ENCODE results near the gene SPEG. TPM values are rescaled to one million over a fixed set of nuclear protein-coding genes. Genes with fewer than 3 reads are reported as not detected.

SPEG gene
- polyA plus RNA-seq, 2 of the 4 experiments (the other 2 are of a cell fraction): 2.3 to 11.5 TPM

GRCh38 chr2:219388121-219388906, 46.3 kb upstream of the SPEG start:
- DNase-seq (ENCODE audit: low read depth in 1 of 2, low spot score in 1 of 2): peak; percentile 76 to 96
- 0 out of 2 replicates have a peak, but pooled peaks have one; percentile 58 for TF ChIP-seq E2F6 (IDR thresholded peaks at IDR 0.05; ENCODE audit: borderline replicate concordance, low read depth)
- TF ChIP-seq NPAS2 (CRISPR knock-in tag; IDR thresholded peaks at IDR 0.05; ENCODE audit: borderline replicate concordance): no peak
- peak; percentile 39; the same call in 2 of the 3 replicates for TF ChIP-seq CTCF (IDR thresholded peaks at IDR 0.05)
- peak; percentile 79 for TF ChIP-seq MAX (IDR thresholded peaks at IDR 0.05)
- peak; percentile 50; the same call in 1 of the 2 replicates for TF ChIP-seq MYC (IDR thresholded peaks at IDR 0.05; ENCODE audit: borderline replicate concordance, low read length)
- no peak for TF ChIP-seq MAFK (IDR thresholded peaks at IDR 0.05; ENCODE audit: partially characterized antibody)
- TF ChIP-seq HES2 (IDR thresholded peaks at IDR 0.05): no peak
- TF ChIP-seq POLR2AphosphoS2 (conservative IDR thresholded peaks at IDR 0.05; ENCODE audit: low read length): no peak
- TF ChIP-seq NFE2L2 (conservative IDR thresholded peaks at IDR 0.05; ENCODE audit: low read length): no peak
- no peak for TF ChIP-seq EHF (CRISPR knock-in tag; IDR thresholded peaks at IDR 0.05)
- TF ChIP-seq RAD21 (conservative IDR thresholded peaks at IDR 0.05 in 1 of 2, IDR thresholded peaks at IDR 0.05 in 1 of 2): peak in 1 of 2 experiments; percentile 38; a peak in 1 of 5 replicates
- TF ChIP-seq PHF8 (IDR thresholded peaks at IDR 0.05; ENCODE audit: borderline replicate concordance, low read depth): peak; percentile 19; the same call in 1 of the 2 replicates
- no peak for TF ChIP-seq ZNF302 (CRISPR knock-in tag; IDR thresholded peaks at IDR 0.05)
- peak in 1 of 2 experiments; percentile 5; a peak in 1 of 5 replicates for TF ChIP-seq JUN (IDR thresholded peaks at IDR 0.05)
- no peak for TF ChIP-seq HMGXB4 (CRISPR knock-in tag; IDR thresholded peaks at IDR 0.05; ENCODE audit: borderline replicate concordance)
- TF ChIP-seq ZSCAN20 (CRISPR knock-in tag; IDR thresholded peaks at IDR 0.05): no peak
- TF ChIP-seq TP53 (CRISPR knock-in tag; IDR thresholded peaks at IDR 0.05): no peak
- no peak for TF ChIP-seq POLR2A (IDR thresholded peaks at IDR 0.05; ENCODE audit: low read length)
- TF ChIP-seq RFX5 (IDR thresholded peaks at IDR 0.05): no peak
- no peak for TF ChIP-seq TFCP2L1 (CRISPR knock-in tag; IDR thresholded peaks at IDR 0.05)
- no peak for TF ChIP-seq MAZ (IDR thresholded peaks at IDR 0.05; ENCODE audit: borderline replicate concordance, low read depth, low read length)
- no peak for TF ChIP-seq JUNB (IDR thresholded peaks at IDR 0.05)
- peak; percentile 50; the same call in 1 of the 3 replicates for TF ChIP-seq SMC3 (IDR thresholded peaks at IDR 0.05)
- no peak for TF ChIP-seq HOXB5 (CRISPR knock-in tag; IDR thresholded peaks at IDR 0.05)
- Histone ChIP-seq H3K4me2 (peak overlapping the region; percentile 91), H3K27ac (peak overlapping the region; percentile 75 to 96), H3K9me3 (no peaks in the 10 kb centered on the region), H3K4me3 (peak overlapping the region; percentile 99), H3K4me1 (peaks cover 9% of the 10 kb centered on the region)
- peak; percentile 77 to 82 for ATAC-seq
- CTCF ChIA-PET: interaction anchor here (0.5 to 7.7 kb wide), 24 partner anchors 9 to 330 kb away, joined by 3 to 90 read pairs (median 4); partner anchors contain the start of genes CNPPD1 and DNAJB2
- 4% methylated on average over 5 of the region's 78 CpGs for WGBS (ENCODE audit: missing lambda C conversion rate)
- no peak for FAIRE-seq
- POLR2A ChIA-PET: interaction anchor here (0.6 to 2.1 kb wide), 16 partner anchors 11 to 386 kb away, joined by 3 to 16 read pairs (median 4); partner anchors contain the start of genes GLB1L, GMPPA, STK11IP and STK16

Measured in A549 (cell line).